Hepatocyte (in vitro differentiated cells): ENCODE measurements around the gene MDH1. TPM values are rescaled to one million over a fixed set of nuclear protein-coding genes. Genes with fewer than 3 reads are reported as not detected.

Source experiments
- DNase-seq: peaks from one replicate; pipeline ENCODE4 v3.0.0-alpha.2; 2016; ENCODE audit warnings: low spot score
- H2AFZ ChIP-seq: fragments of 200-600 bp; sonication (generic); 2 replicates; pipeline ENCODE4 v1.6.0; 2016; ENCODE audit warnings: antibody characterized with exemption, mild to moderate bottlenecking
- H3K27ac ChIP-seq: fragments of 200-600 bp; sonication (generic); 2 replicates; pipeline ENCODE4 v1.5.1; 2016; ENCODE audit warnings: mild to moderate bottlenecking
- H3K27me3 ChIP-seq: fragments of 200-600 bp; sonication (generic); 2 replicates; pipeline ENCODE4 v1.6.1; 2016
- H3K36me3 ChIP-seq: fragments of 200-600 bp; sonication (generic); replicated peaks from 2 replicates; pipeline ENCODE4 v1.5.1; 2016; ENCODE audit warnings: low read depth; ENCODE audit not compliant: insufficient read depth
- H3K4me1 ChIP-seq: fragments of 200-600 bp; sonication (generic); 2 replicates; pipeline ENCODE4 v1.5.1; 2016; ENCODE audit warnings: mild to moderate bottlenecking, moderate library complexity; ENCODE audit not compliant: insufficient read depth
- H3K4me2 ChIP-seq: fragments of 200-600 bp; sonication (generic); 2 replicates; pipeline ENCODE4 v1.6.0; 2016
- H3K4me3 ChIP-seq: fragments of 200-600 bp; sonication (generic); 2 replicates; pipeline ENCODE4 v1.5.1; 2016; ENCODE audit warnings: mild to moderate bottlenecking
- H3K79me2 ChIP-seq: fragments of 200-600 bp; sonication (generic); 2 replicates; pipeline ENCODE4 v1.6.0; 2017; ENCODE audit warnings: mild to moderate bottlenecking
- H3K9me2 ChIP-seq: fragments of 200-600 bp; sonication (generic); replicated peaks from 2 replicates; pipeline ENCODE4 v1.6.0; 2017; ENCODE audit warnings: mild to moderate bottlenecking; ENCODE audit not compliant: insufficient read depth
- H3K9me3 ChIP-seq: fragments of 200-600 bp; sonication (generic); 2 replicates; pipeline ENCODE4 v1.5.1; 2016; ENCODE audit warnings: low read depth, mild to moderate bottlenecking
- H4K20me1 ChIP-seq: fragments of 200-600 bp; sonication (generic); 2 replicates; pipeline ENCODE4 v1.6.0; 2016; ENCODE audit warnings: mild to moderate bottlenecking; ENCODE audit not compliant: insufficient read depth, poor library complexity, severe bottlenecking
- EZH2 ChIP-seq: fragments of 200-600 bp; sonication (generic); IDR thresholded peaks from 2 replicates; pipeline ENCODE4 v1.6.1; 2016; ENCODE audit warnings: antibody characterized with exemption, mild to moderate bottlenecking, borderline replicate concordance
- EZH2phosphoT487 ChIP-seq: fragments of 200-600 bp; sonication (generic); IDR thresholded peaks from one replicate; pipeline ENCODE4 v1.6.1; 2018; ENCODE audit warnings: antibody characterized with exemption, mild to moderate bottlenecking, low read depth, moderate library complexity; ENCODE audit not compliant: unreplicated experiment, severe bottlenecking
- WGBS: methylation state at CpG from one replicate; pipeline ENCODE4 v1.1.6; 2016; ENCODE audit warnings: low lambda C conversion rate; ENCODE audit errors: missing lambda C conversion rate; 5-methylcytosine and 5-hydroxymethylcytosine counted together
- polyA plus RNA-seq: library from polyadenylated mRNA; unstranded; fragments of >200 nt; fragmentation: Nextera tagmentation; extraction: Ambion mirVana; gene quantifications from 2 replicates; pipeline ENCODE4 v1.2.1, GENCODE V29; 2016
- total RNA-seq: library from RNA; depleted of rRNA; stranded (reverse); fragments of >200 nt; gene quantifications from 2 replicates; pipeline ENCODE4 v1.2.3, GENCODE V29; 2014
- TF ChIP-seq, protein P1 (sequence below): fragments of 200-600 bp; sonication (generic); IDR thresholded peaks from 2 replicates; pipeline ENCODE4 v1.5.1; 2016; ENCODE audit warnings: antibody characterized with exemption, mild to moderate bottlenecking; ENCODE audit not compliant: poor library complexity

MDH1 gene
- total and polyA plus RNA-seq, 2 experiments from 2014 or later = 297 to 298 TPM

DNA sequence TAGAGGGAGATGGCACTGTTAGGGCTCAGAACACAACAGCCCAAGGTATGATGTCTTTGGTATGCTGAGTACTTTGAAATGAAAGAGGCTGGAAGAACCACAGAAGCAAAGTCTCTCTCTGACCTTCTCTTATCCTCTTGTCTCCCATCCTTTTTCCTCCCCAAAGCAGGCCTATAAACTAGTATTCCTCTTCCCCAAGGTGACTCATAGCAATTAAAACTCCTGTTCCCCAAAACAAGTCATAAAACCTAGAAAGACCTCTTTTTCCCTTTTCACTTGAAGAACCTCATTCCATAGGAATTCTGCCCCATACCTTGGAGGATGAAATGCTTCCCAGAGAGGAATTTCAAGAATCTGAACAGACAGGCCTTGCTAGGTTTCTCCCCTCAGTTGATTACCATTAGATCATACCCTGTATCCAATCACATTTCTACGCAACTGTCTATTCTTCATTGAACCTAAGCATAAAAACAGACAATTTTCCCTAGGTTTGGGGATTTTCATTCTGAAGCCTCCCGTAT lies 25.7 kb downstream of the MDH1 start:
- 48% methylated on average over 2 of the region's 2 CpGs for WGBS
- Histone ChIP-seq H3K27me3 (no peaks in the 10 kb centered on the region), H3K9me3 (no peaks in the 10 kb centered on the region), H3K9me2 (no peaks in the 10 kb centered on the region), H2AFZ (peak overlapping the region; percentile 2), H3K79me2 (no peaks in the 10 kb centered on the region), H3K27ac (peak overlapping the region; percentile 92), H3K36me3 (no peaks in the 10 kb centered on the region), H3K4me1 (peaks cover 6% of the 10 kb centered on the region), H3K4me3 (no peak overlapping the region), H3K4me2 (peak overlapping the region; percentile 65), H4K20me1 (no peaks in the 10 kb centered on the region)
- no peak for TF ChIP-seq EZH2
- no peak for TF ChIP-seq EZH2phosphoT487
- TF ChIP-seq, protein P1, sequence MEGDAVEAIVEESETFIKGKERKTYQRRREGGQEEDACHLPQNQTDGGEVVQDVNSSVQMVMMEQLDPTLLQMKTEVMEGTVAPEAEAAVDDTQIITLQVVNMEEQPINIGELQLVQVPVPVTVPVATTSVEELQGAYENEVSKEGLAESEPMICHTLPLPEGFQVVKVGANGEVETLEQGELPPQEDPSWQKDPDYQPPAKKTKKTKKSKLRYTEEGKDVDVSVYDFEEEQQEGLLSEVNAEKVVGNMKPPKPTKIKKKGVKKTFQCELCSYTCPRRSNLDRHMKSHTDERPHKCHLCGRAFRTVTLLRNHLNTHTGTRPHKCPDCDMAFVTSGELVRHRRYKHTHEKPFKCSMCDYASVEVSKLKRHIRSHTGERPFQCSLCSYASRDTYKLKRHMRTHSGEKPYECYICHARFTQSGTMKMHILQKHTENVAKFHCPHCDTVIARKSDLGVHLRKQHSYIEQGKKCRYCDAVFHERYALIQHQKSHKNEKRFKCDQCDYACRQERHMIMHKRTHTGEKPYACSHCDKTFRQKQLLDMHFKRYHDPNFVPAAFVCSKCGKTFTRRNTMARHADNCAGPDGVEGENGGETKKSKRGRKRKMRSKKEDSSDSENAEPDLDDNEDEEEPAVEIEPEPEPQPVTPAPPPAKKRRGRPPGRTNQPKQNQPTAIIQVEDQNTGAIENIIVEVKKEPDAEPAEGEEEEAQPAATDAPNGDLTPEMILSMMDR = no peak
- peak; percentile 34 for DNase-seq

DNA sequence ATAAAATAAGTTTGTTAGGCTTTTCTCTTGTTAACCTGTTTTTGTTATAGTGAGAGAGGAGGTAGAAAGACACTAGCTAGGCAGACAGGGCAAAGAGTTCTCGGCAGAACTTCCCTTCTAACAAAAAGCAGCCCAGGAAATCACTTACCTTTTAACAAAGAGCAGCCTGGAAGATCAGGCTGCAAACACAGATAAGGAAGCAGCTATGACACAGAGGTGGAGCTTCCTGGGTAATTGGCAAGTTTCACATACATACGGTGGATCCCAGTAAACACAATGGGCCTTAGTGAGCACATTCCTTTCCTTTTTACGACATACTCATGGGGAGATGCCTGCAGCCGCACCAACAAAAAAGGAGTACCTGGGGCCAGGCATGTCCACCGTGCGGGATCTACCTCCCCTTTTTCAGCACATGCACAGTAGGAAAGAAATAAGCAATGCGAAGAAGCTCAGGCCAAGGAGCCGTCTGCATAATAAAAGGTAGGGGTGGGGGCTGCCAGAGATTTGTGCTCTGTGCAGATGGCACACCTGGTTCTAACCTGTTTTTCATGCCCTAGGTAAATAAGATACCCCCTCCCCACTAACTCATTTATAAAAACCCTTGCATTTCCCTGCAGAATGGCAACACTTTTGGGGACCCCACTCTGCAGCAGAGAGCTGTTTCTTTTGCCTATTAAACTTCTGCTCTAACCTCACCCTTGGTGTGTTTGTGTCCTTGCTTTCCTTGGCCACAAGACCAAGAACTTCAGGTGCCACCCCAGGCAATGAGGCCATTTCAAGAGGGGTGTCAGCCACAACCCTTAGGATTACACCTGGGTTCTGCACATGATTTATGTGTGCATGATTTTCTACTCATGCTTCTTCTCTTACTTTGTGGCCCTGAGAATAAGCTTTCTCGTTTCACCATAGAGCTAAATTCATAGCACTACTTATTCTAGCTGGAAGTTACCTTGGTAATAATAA lies 26.5 kb downstream of the MDH1 start:
- Histone ChIP-seq H3K27ac (peak overlapping the region; percentile 92), H3K4me2 (peak overlapping the region; percentile 65), H2AFZ (peak overlapping the region; percentile 2), H3K27me3 (no peaks in the 10 kb centered on the region), H3K9me3 (no peaks in the 10 kb centered on the region), H3K4me3 (no peak overlapping the region), H4K20me1 (no peaks in the 10 kb centered on the region), H3K9me2 (no peaks in the 10 kb centered on the region), H3K79me2 (no peaks in the 10 kb centered on the region), H3K4me1 (peaks cover 6% of the 10 kb centered on the region), H3K36me3 (no peaks in the 10 kb centered on the region)
- 28% methylated on average over 9 of the region's 9 CpGs for WGBS
- TF ChIP-seq, protein P1 = no peak
- TF ChIP-seq EZH2 (no peak), EZH2phosphoT487 (no peak)
- DNase-seq = peak; percentile 52

DNA sequence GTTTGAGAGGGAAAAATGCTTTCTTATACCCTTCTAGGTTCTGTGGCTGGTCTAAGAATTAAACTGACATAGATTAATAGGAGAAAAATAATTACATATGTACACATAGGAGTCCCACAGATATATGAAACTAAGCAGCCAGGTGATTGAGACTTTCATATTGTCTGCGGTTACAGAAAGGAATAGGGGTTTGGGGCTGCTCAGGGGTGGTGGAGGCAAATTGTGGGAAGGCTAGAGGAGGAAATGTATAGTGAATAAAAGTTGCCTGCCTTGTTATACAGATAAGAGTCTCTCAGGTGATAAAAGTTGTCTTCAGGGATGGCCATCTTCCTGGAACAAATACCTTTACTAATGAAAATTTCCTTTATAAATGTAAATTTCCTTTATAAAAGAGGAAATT lies 28.6 kb downstream of the MDH1 start:
- Histone ChIP-seq H3K9me3 (no peaks in the 10 kb centered on the region), H3K4me3 (no peak overlapping the region), H2AFZ (no peak overlapping the region), H3K27me3 (no peaks in the 10 kb centered on the region), H3K79me2 (no peaks in the 10 kb centered on the region), H3K4me2 (no peak overlapping the region), H3K4me1 (peaks cover 6% of the 10 kb centered on the region), H3K9me2 (no peaks in the 10 kb centered on the region), H4K20me1 (no peaks in the 10 kb centered on the region), H3K36me3 (no peaks in the 10 kb centered on the region), H3K27ac (no peak overlapping the region)
- TF ChIP-seq, protein P1 = no peak
- TF ChIP-seq EZH2phosphoT487 (no peak), EZH2 (no peak)
- WGBS = 68% methylated on average over 1 of the region's 1 CpG
- no peak for DNase-seq
